ENCODE results near the gene OR4D2.

DNA sequence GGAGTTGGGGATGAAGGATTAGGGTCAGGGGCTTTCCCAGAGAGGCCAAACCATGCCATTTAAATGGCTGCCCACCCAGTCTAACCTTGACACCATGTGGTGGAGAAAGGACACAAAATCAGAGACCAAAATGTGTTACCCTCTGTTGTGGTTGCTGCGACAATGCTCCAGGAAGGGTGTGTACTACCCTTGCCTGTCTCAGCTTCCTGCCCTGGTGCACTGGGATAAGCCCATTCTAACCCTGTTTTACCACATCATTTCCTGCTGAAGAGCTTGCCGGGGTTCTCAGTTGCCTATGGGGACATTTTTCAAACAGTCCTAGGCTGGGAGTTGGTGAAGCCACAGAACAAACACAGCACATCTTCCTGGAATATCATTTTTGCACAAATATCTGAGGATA lies 13.7 kb upstream of the OR4D2 start:
- TF ChIP-seq, protein P1, sequence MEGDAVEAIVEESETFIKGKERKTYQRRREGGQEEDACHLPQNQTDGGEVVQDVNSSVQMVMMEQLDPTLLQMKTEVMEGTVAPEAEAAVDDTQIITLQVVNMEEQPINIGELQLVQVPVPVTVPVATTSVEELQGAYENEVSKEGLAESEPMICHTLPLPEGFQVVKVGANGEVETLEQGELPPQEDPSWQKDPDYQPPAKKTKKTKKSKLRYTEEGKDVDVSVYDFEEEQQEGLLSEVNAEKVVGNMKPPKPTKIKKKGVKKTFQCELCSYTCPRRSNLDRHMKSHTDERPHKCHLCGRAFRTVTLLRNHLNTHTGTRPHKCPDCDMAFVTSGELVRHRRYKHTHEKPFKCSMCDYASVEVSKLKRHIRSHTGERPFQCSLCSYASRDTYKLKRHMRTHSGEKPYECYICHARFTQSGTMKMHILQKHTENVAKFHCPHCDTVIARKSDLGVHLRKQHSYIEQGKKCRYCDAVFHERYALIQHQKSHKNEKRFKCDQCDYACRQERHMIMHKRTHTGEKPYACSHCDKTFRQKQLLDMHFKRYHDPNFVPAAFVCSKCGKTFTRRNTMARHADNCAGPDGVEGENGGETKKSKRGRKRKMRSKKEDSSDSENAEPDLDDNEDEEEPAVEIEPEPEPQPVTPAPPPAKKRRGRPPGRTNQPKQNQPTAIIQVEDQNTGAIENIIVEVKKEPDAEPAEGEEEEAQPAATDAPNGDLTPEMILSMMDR (IDR thresholded peaks at IDR 0.05) = no peak
- TF ChIP-seq POLR2A (IDR thresholded peaks at IDR 0.05) = no peak
